ENCODE data around the gene HINT3.

HINT3 gene

DNA sequence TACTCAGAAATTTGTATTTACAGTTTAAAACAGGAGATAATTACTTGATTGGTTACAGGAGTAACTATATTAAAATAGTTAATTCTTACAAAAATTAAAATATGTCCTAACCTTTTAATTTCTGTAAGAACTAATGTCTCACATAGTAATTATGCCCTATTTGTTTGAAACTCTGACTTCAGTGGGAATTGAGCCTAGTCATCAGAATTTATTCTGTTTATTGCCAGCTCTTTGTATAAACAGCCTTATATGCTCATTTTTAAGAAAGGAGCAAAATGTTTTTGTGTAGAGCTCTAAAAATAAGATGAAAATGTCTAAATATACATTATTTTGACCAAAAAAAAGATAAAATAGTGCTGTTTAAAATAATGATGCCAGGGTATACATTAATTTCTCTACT lies 51.2 kb downstream of the HINT3 start:
- DNase-seq, result no peak

DNA sequence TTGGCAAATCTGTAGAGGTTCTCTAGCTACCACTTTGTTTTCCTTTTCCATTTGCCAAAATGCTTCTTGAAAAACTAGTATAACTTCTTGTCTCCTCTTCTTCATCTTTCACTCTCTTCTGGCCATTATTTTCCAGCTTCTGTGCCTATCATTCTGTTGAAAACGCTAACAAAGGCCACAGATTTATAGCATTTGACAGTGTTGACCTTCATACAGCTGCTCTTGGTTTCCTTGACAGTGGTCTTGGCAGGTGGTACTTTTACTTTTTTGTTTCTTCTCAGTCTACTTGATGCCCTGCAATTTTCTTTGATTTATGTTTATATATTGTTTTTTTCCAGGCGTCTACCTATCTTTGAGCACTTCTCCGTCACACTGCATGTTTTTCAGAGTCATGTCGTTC lies 53.5 kb downstream of the HINT3 start:
- no peak for DNase-seq

DNA sequence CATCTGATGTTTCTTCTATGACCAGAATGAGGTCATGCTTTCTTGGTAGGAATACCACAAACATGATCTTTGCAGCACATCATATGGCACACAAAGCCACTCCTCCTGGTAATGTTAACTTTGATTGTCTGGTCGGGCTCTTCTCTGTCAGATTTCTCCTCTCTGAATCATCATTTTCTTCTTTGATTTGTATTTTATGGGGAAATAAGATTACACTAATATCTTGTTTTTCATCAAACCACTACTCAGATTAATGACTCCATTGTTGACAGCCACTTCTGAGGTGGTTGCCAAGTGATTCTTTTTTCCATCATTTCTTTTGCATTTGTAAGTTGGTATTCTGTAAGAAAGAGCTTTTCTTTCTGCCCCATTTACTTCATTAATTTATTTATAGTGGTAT lies 59.3 kb downstream of the HINT3 start:
- DNase-seq, result no peak

DNA sequence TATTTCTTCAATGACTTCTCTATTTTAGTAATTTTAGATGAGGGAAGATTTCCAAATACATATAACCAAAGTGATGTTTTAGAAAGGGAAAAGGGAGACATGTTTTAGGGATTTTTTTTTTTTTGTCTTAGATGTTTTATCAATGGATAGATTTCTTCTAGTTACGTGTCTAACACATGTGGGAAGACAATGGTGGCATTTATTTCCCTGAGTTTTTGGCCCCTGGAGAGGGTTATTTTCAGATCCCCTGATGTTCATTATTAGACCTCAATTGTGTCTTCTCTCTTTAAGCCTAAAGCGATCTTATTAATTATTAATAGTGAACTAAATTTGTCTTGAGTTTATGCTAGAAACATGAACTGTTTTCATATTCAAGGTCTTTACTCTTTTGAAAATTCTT lies 60.0 kb downstream of the HINT3 start:
- DNase-seq, result no peak

DNA sequence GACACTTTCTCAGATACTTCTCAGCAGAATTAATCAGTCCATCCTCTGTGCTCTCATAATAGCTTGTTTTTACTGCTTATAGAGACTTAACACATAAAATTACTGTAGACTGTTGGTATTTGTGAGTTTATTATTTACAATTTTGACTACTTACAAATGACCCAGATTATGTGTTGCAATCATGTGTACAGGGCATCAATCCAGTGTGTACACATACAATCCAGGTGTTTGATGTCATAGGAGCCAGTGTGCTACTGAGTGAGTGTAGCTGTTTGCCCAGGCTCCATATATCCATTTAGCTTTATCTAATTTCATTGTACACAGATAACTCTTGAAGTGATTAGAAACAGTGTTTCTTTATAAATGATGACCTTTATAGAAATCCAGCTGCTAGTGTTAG lies 61.1 kb downstream of the HINT3 start:
- DNase-seq, result no peak

DNA sequence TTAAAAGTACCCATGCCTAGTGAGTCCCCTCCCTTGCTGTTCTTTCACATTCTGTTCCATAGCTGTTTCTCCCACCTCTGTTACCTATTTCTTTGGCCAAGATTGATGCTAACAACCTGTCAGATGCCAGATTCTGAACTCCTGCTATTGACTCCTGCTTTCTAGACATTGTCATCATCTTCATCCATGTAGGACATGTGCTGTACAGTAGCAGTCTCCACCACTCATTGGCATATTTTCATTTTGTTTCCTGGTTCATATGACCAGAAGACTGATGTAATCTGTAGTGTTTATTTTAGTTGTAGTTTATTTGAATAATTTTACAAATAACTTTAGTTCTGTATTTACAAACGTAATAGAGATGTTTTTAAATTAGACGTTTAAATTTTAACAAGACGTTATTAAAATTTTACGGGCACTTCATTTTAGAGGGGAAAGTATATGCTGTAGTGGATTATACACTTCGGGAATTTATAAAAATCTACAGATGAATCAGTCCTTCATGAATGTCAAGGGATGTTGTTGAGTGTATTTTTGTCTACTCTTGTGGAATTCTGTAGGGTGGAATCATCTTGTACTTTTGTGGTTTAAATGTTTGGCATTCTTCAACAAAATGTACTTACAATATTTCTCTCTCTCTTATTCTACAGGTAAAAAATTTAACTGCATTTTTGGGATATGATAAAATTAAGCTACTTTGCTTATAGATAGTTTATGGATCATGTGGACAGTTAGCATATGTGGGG lies 63.9 kb downstream of the HINT3 start:
- DNase-seq, result no peak

DNA sequence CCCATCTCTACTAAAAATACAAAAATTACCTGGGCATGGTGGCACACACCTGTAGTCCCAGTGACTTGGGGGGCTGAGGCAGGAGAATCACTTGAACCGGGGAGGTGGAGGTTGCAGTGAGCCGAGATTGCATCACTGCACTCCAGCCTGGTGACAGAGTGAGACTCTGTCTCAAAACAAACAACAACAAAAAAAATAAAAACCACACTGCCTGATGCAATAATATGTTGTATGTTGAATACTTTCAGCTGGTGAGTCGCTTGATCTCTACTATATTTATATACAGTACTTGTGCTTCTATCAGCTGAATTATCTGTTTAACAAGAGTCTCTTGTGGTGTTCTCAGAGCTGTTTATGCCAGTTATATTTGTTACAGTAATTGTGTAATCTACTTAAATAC lies 66.9 kb downstream of the HINT3 start:
- DNase-seq, result peak in 1 of 2 donors; percentile 12

DNA sequence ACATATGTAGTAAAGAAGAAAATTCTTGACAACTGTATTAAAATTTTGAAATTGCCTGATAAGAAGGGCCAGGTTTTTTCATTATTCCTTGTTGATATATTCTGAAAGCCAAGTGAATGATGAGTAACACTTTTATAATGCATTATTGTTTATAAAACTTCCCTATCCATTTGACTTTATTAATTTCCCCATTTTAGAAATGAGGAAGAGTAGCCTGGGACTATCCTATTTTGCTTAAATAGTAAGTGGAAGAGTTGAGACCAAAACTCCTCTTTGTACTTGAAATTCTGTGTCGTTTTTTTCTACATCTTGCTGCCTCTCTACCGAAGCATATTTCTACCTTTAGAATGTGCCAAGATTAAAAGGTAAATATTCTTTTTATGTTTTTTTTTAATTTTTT lies 69.4 kb downstream of the HINT3 start:
- DNase-seq, result peak in 1 of 2 donors; percentile 38

DNA sequence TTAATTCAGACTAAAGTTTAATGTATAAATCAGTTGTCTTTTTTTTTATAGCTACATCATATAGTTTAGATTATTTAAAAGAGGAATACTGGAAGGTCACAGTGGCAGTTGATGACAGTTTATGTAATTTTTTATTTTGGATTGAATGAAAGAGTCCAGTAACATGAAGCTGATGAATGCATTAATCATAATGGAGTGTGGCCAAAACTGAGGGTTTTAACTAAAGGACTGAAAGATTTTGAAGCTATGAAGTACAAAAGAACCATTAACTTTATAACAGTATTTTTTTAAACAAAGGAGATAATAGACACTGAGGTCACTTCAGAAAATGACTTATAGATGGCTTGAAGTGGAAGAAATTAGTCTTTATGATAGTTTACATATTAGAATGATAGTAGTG lies 71.0 kb downstream of the HINT3 start:
- no peak for DNase-seq

All from inflammatory macrophage (primary cell).